Measurements from ENCODE around the gene CHPF. TPM values are rescaled to one million over a fixed set of nuclear protein-coding genes. Genes with fewer than 3 reads are reported as not detected.
A peak's percentile ranks its signal among the peaks of the same experiment; 100 is the strongest.

The CHPF gene
- total RNA-seq, 1 donor from 2014 or later: 151 TPM

- H3K9me3 ChIP-seq (ENCODE audit: insufficient read depth, low read depth, low read length): no peaks in the 10 kb centered on the region
- Mint-ChIP-seq H3K9me3 (ENCODE audit: unreplicated experiment) (no peaks in the 10 kb centered on the region), H3K27me3 (ENCODE audit: low read depth, unreplicated experiment) (peaks cover 10% of the 10 kb centered on the region), H3K4me1 (ENCODE audit: low read depth, unreplicated experiment) (peaks cover 1% of the 10 kb centered on the region), H3K36me3 (ENCODE audit: low read depth, unreplicated experiment) (peaks cover 6% of the 10 kb centered on the region), H3K4me3 (ENCODE audit: unreplicated experiment) (no peak overlapping the region), H3K27ac (ENCODE audit: unreplicated experiment) (no peak overlapping the region)
- peaks cover 5% of the 10 kb centered on the region for H4K20me1 ChIP-seq (ENCODE audit: insufficient read depth, low read length)
- DNase-seq (ENCODE audit: low read depth) (no peak), FAIRE-seq (no peak)
- no peak overlapping the region for H3K4me2 ChIP-seq (ENCODE audit: low read length)
- no peak for TF ChIP-seq EZH2 (IDR thresholded peaks at IDR 0.05; ENCODE audit: insufficient read depth, low read length)
- TF ChIP-seq CTCF (IDR thresholded peaks at IDR 0.05; ENCODE audit: insufficient read depth, low read depth, low read length): no peak
- no peak overlapping the region for H3K4me3 ChIP-seq (ENCODE audit: insufficient read depth, low read depth, low read length)
- H3K4me1 ChIP-seq (ENCODE audit: insufficient read depth, low read length): peaks cover 14% of the 10 kb centered on the region
- no peak overlapping the region for H3K9ac ChIP-seq (ENCODE audit: low read length)
- H3K27me3 ChIP-seq (ENCODE audit: insufficient read depth, low read length): no peaks in the 10 kb centered on the region
- no peaks in the 10 kb centered on the region for H3K79me2 ChIP-seq (ENCODE audit: insufficient read depth, low read length)
- H3K36me3 ChIP-seq (ENCODE audit: insufficient read depth, low read length): no peaks in the 10 kb centered on the region
- H2AFZ ChIP-seq (ENCODE audit: low read depth, low read length): no peak overlapping the region
- no peak overlapping the region for H3K27ac ChIP-seq (ENCODE audit: low read depth, low read length)
These were observed 10.7 kb upstream of the CHPF start for GRCh38 chr2:219554350-219554749.

GRCh38 chr2:219553463-219553963, 9.9 kb upstream of the CHPF start:
- Mint-ChIP-seq H3K27me3 (ENCODE audit: low read depth, unreplicated experiment) (peaks cover 15% of the 10 kb centered on the region), H3K27ac (ENCODE audit: unreplicated experiment) (no peak overlapping the region), H3K9me3 (ENCODE audit: unreplicated experiment) (no peaks in the 10 kb centered on the region), H3K4me1 (ENCODE audit: low read depth, unreplicated experiment) (peaks cover 1% of the 10 kb centered on the region), H3K4me3 (ENCODE audit: unreplicated experiment) (peak overlapping the region; percentile 55), H3K36me3 (ENCODE audit: low read depth, unreplicated experiment) (peaks cover 8% of the 10 kb centered on the region)
- no peak overlapping the region for H3K27ac ChIP-seq (ENCODE audit: low read depth, low read length)
- no peaks in the 10 kb centered on the region for H3K36me3 ChIP-seq (ENCODE audit: insufficient read depth, low read length)
- H3K4me2 ChIP-seq (ENCODE audit: low read length): peak overlapping the region; percentile 97
- H3K4me1 ChIP-seq (ENCODE audit: insufficient read depth, low read length): peaks cover 14% of the 10 kb centered on the region
- H3K79me2 ChIP-seq (ENCODE audit: insufficient read depth, low read length): no peaks in the 10 kb centered on the region
- no peak overlapping the region for H2AFZ ChIP-seq (ENCODE audit: low read depth, low read length)
- H3K27me3 ChIP-seq (ENCODE audit: insufficient read depth, low read length): no peaks in the 10 kb centered on the region
- no peak for TF ChIP-seq CTCF (IDR thresholded peaks at IDR 0.05; ENCODE audit: insufficient read depth, low read depth, low read length)
- peaks cover 5% of the 10 kb centered on the region for H4K20me1 ChIP-seq (ENCODE audit: insufficient read depth, low read length)
- no peak for DNase-seq (ENCODE audit: low read depth)
- no peak overlapping the region for H3K9ac ChIP-seq (ENCODE audit: low read length)
- no peak overlapping the region for H3K4me3 ChIP-seq (ENCODE audit: insufficient read depth, low read depth, low read length)
- FAIRE-seq: no peak
- no peaks in the 10 kb centered on the region for H3K9me3 ChIP-seq (ENCODE audit: insufficient read depth, low read depth, low read length)

DNA sequence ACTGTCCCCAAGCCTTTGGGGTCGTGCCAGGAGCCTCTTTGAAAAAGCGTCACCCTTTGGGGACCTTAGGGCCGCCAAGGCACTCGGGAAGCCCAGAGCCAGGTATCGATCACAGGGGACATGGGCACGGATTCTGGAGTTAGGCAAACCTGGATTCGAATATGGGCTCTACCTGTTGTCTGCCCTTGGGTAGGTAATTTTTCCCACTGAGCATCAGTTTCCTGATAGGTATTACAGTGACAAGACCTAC, 9.5 kb upstream of the CHPF start:
- peak overlapping the region; percentile 55 for H3K4me3 Mint-ChIP-seq (ENCODE audit: unreplicated experiment)
- Histone ChIP-seq H4K20me1 (ENCODE audit: insufficient read depth, low read length) (peaks cover 5% of the 10 kb centered on the region), H3K4me1 (ENCODE audit: insufficient read depth, low read length) (peaks cover 14% of the 10 kb centered on the region), H3K36me3 (ENCODE audit: insufficient read depth, low read length) (no peaks in the 10 kb centered on the region), H3K4me2 (ENCODE audit: low read length) (peak overlapping the region; percentile 97), H3K9ac (ENCODE audit: low read length) (peak overlapping the region; percentile 72), H3K27ac (ENCODE audit: low read depth, low read length) (no peak overlapping the region), H3K79me2 (ENCODE audit: insufficient read depth, low read length) (no peaks in the 10 kb centered on the region), H2AFZ (ENCODE audit: low read depth, low read length) (peak overlapping the region; percentile 86), H3K4me3 (ENCODE audit: insufficient read depth, low read depth, low read length) (peak overlapping the region; percentile 62), H3K27me3 (ENCODE audit: insufficient read depth, low read length) (no peaks in the 10 kb centered on the region), H3K9me3 (ENCODE audit: insufficient read depth, low read depth, low read length) (no peaks in the 10 kb centered on the region)
- no peak for TF ChIP-seq EZH2 (IDR thresholded peaks at IDR 0.05; ENCODE audit: insufficient read depth, low read length)
- no peak for TF ChIP-seq CTCF (IDR thresholded peaks at IDR 0.05; ENCODE audit: insufficient read depth, low read depth, low read length)
- no peak overlapping the region for H3K27ac Mint-ChIP-seq (ENCODE audit: unreplicated experiment)
- peaks cover 11% of the 10 kb centered on the region for H3K36me3 Mint-ChIP-seq (ENCODE audit: low read depth, unreplicated experiment)
- FAIRE-seq: no peak
- DNase-seq (ENCODE audit: low read depth): no peak
- H3K4me1 Mint-ChIP-seq (ENCODE audit: low read depth, unreplicated experiment): peaks cover 1% of the 10 kb centered on the region
- no peaks in the 10 kb centered on the region for H3K9me3 Mint-ChIP-seq (ENCODE audit: unreplicated experiment)
- H3K27me3 Mint-ChIP-seq (ENCODE audit: low read depth, unreplicated experiment): peaks cover 17% of the 10 kb centered on the region

All from astrocyte (in vitro differentiated cells and primary cell).